Pons (tissue), 1 donor: ENCODE measurements around the gene UGT1A10.
"Not testable (repeated sequence)": the region's sequence is repeated elsewhere in the genome, so short reads cannot be mapped to it uniquely, and the experiment has no call there.

ENCODE experiments used
- DNase-seq: peaks from one replicate; pipeline ENCODE4 v3.0.0-alpha.2; 2016; ENCODE audit warnings: low spot score

The UGT1A10 gene

GRCh38 chr2:233636306-233636705 is at the start of gene UGT1A10:
TSS of gene UGT1A10 (plus strand) at chr2:233636448. CDS start at chr2:233636523, 75 bp downstream.
- DNase-seq, result not testable (repeated sequence)

DNA sequence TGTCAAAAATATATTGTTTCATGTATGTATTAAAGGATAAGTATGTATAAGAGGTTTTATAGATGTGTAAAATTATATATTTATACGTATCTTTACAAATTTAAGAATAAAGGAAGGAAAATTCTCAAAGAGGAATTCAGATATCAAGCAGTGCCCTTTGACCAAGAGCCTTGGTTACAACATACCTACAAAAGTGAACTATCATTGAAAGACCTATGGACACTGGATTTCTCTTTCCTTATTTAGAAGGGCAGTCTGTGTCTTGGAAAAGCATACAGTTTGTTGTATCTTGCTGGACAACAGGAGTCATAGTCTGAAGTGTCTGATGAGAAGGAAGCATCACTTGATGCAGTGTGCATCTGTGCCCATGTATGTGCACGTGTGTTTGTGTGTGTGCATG is 47.8 kb upstream of the UGT1A10 start:
- DNase-seq, result no peak

GRCh38 chr2:233592706-233593105 is 43.5 kb upstream of the UGT1A10 start:
- DNase-seq, result not testable (repeated sequence)

- DNase-seq, result no peak
Observed at GRCh38 chr2:233593201-233593600, 43.0 kb upstream of the UGT1A10 start.

GRCh38 chr2:233597522-233597921 is 38.7 kb upstream of the UGT1A10 start:
- DNase-seq, result no peak

GRCh38 chr2:233598952-233599351 is 37.3 kb upstream of the UGT1A10 start:
- DNase-seq, result no peak

GRCh38 chr2:233600386-233600785 is 35.9 kb upstream of the UGT1A10 start:
- no peak for DNase-seq

- no peak for DNase-seq
Observed at GRCh38 chr2:233602076-233602475, 34.2 kb upstream of the UGT1A10 start.

GRCh38 chr2:233603520-233603919 is 32.7 kb upstream of the UGT1A10 start:
- DNase-seq, result no peak

GRCh38 chr2:233604826-233605225 is 31.4 kb upstream of the UGT1A10 start:
- DNase-seq, result no peak

DNA sequence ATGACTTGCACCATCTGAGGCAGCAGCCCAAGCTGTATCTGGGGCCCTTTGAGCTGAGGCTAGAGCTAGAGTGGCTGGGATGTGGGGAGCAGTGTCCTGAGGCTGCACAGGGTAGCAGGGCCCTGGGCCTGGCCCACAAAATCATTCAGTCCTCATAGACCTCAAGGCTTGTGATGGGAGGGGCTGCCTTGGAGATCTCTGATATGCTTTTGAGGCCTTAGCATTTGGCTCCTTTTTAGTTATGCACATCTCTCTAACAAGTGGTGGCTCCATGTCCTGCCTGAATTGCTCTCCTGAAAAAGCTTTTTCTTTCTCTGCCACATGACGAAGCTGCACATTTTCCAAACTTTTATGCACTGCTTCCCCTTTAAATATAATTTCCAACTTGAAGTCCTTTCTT is 30.6 kb upstream of the UGT1A10 start:
- no peak for DNase-seq

- no peak for DNase-seq
Observed at GRCh38 chr2:233611284-233611683, 25.0 kb upstream of the UGT1A10 start.

DNA sequence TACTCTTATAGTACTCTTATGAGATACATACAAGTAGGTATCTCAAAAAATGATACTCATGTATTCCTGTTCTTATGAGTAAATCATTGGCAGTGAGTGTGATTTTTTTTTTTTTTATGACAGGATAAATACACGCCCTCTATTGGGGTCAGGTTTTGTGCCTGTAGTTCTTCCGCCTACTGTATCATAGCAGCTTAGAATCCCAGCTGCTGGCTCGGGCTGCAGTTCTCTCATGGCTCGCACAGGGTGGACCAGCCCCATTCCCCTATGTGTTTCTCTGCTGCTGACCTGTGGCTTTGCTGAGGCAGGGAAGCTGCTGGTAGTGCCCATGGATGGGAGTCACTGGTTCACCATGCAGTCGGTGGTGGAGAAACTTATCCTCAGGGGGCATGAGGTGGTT is 18.8 kb upstream of the UGT1A10 start, which contains the start of gene UGT1A8:
TSS of gene UGT1A8 (plus strand) at position 158 of the 400 bp plus-strand sequence. CDS start at position 233, 75 bp downstream.
- not testable (repeated sequence) for DNase-seq

DNA sequence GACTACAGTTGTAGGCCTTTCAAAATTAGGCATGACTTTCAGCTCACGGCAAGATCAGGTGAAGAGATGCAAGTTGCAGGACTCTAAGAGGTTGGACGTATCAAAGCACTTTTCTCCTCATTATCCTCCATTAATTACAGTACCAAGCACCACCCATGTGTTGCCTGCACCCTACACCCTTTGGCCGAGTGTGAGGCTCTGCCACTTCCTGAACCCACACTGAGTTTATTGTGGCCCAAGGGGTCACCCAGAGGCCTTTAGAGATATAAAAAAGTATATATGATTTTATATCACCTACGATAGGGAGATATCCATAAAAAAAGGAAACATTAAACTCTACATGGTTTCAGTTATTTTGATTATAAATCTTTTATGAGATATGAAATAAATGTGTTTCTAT is 16.0 kb upstream of the UGT1A10 start:
- DNase-seq, result no peak

- not testable (repeated sequence) for DNase-seq
Observed at GRCh38 chr2:233621863-233622262, 14.4 kb upstream of the UGT1A10 start.

DNA sequence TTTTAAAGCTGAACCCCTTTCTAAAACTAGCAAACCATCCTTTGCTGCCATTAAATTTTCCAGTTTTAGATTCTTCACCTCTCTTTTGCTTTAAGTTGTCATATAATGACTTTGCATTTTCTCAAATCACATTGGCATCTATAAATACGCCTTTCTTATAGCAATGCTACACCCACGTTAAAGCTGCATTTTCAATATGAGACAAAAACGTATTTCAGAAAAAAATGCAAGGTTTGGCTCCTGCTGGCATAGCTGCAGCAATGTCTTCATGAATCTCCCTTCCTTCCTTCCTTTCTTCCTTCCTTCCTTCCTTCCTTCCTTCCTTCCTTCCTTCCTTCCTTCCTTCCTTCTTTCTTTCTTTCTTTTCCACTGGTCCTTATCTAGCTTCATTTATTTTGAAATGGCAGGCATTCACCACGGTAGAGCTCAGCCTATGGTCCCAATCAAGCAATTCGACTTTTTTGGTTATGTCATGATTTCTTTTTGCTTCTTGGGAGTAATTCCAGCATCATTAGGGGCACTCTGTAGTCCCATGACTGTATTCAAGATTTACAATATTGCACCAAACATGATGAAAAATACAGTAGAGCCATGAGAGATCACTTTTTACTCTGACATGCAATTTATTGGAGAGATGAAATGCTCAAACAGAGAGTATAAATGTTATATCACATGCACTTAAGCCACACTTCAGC is 8.8 kb upstream of the UGT1A10 start:
- DNase-seq, result no peak

GRCh38 chr2:233638836-233639235 is 2.6 kb downstream of the UGT1A10 start:
- no peak for DNase-seq

DNA sequence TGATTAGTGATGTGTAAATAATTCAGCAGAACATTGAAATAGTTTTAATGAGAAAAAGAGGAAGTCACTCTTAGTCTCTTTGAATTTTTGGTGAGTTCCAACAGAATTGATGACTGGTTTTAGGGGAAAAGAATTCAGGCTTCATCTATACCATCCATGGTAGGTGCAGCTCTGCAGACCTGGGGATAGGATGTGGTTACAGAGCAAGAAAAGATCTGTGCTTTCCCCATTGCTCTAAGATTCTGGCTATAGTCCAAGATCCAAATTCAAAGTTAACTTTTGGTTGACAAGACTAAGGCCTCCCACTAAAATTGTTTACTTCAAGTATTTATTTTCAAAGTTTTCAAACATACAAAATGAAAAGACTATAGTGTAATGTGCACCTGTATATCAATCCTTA is 3.6 kb downstream of the UGT1A10 start:
- no peak for DNase-seq

- DNase-seq, result no peak
Observed at GRCh38 chr2:233643128-233643527, 6.9 kb downstream of the UGT1A10 start.

DNA sequence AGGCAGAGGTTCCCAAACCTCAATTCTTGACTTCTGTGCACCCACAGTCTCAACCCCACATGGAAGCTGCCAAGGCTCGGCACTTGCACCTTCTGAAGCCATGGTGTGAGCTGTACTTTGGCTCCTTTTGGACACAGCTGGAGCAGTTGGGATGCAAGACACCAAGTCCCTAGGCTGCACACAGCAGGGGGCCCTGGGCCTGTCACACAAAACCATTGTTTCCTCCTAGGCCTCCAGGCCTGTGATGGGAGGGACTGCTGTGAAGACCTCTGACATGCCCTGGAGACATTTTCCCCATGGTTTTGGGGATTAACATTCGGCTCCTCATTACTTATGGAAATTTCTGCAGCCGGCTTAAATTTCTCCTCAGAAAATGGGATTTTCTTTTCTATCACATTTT is 9.8 kb downstream of the UGT1A10 start:
- not testable (repeated sequence) for DNase-seq

GRCh38 chr2:233650981-233651380 is 14.7 kb downstream of the UGT1A10 start:
- DNase-seq, result no peak

- DNase-seq, result no peak
Observed at GRCh38 chr2:233651430-233651829, 15.2 kb downstream of the UGT1A10 start.

DNA sequence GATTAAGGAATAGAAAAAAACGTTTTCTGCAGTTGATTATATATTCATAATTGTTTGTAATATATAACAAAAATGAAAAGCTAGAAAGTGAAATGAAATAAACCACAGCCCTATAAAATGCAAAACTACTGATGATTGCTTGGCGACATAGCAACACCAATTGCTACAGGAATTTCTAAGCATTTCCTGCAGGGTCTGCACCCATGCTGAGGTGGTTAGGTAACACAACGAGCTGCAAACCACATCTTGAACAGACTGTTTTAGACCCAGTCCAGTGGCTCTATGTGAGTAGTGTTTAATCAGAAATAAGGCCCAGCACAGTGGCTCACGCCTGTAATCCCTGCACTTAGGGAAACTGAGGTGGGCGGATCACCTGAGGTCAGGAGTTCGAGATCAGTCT is 18.3 kb downstream of the UGT1A10 start:
- DNase-seq, result no peak

- DNase-seq, result no peak
Observed at GRCh38 chr2:233655043-233655442, 18.8 kb downstream of the UGT1A10 start.
